A549 (cell line): Measurements from ENCODE around the gene TDRD12. TPM values are rescaled to one million over a fixed set of nuclear protein-coding genes. Genes with fewer than 3 reads are reported as not detected.

Experiments
- ATAC-seq, 2 experiments: fragments of 200-7000 bp in 1 of 2; fragments of >200 bp in 1 of 2; cut with Nextera tagmentation in 1 of 2; cut with Tn5 transposase in 1 of 2; 3 replicates each; pipeline versions ENCODE4 v1.8.0 to v1.9.1; 2018 to 2020; ENCODE audit warnings: mild to moderate bottlenecking in 1 of 2, moderate library complexity in 1 of 2
- CTCF ChIA-PET: fragments of 300-600 bp; sonication (Branson Sonifier 250); formaldehyde crosslinking; extraction: SDS; loops from one replicate; lab custom pipeline; 2021; ENCODE audit warnings: antibody characterized with exemption, inconsistent platforms; lab: Yijun Ruan, JAX
- POLR2A ChIA-PET: fragments of 350-600 bp; formaldehyde crosslinking; extraction: SDS; loops from one replicate; lab custom pipeline; 2021; ENCODE audit warnings: antibody characterized with exemption, inconsistent platforms; lab: Yijun Ruan, JAX
- DNase-seq, 2 experiments: peaks; one replicate each; pipeline versions ENCODE4 v3.0.0 to v3.0.0-alpha.2; 2011 to 2016; ENCODE audit warnings: low read depth in 1 of 2, low spot score in 1 of 2
- FAIRE-seq: peaks from 2 replicates; lab custom pipeline; 2011; peaks lifted over from hg19 to GRCh38; lab: Jason Lieb, UNC
- H3K27ac ChIP-seq, 2 experiments: fragments of >200 bp; sonication (Bioruptor Twin); formaldehyde crosslinking; 3 replicates each; pipeline ENCODE4 v1.5.1; 2016 to 2017
- H3K4me1 ChIP-seq: fragments of >200 bp; sonication (Bioruptor Twin); formaldehyde crosslinking; 3 replicates; pipeline ENCODE4 v1.6.1; 2016
- H3K4me2 ChIP-seq: fragments of >200 bp; sonication (Bioruptor Twin); formaldehyde crosslinking; 3 replicates; pipeline ENCODE4 v1.6.1; 2016
- H3K4me3 ChIP-seq: fragments of >200 bp; sonication (Bioruptor Twin); formaldehyde crosslinking; 3 replicates; pipeline ENCODE4 v1.5.1; 2016
- H3K9me3 ChIP-seq: fragments of >200 bp; sonication (Bioruptor Twin); formaldehyde crosslinking; 3 replicates; pipeline ENCODE4 v1.6.1; 2016
- CHD2 ChIP-seq: fragments of 150-350 bp; IDR thresholded peaks from 2 replicates; pipeline ENCODE4 v1.6.1; 2014; ENCODE audit warnings: low read length; ENCODE audit not compliant: partially characterized antibody
- EHF ChIP-seq: fragments of 250-450 bp; sonication (Bioruptor Pico); IDR thresholded peaks from 2 replicates; pipeline ENCODE4 v1.5.0; 2020; ENCODE audit warnings: mild to moderate bottlenecking
- EP300 ChIP-seq, 2 experiments: fragments of >200 bp; sonication (Bioruptor Twin); formaldehyde crosslinking; IDR thresholded peaks; 2 replicates in 1 of 2; 3 replicates in 1 of 2; pipeline ENCODE4 v1.6.1; 2016 to 2017
- ESRRA ChIP-seq: fragments of 150-350 bp; IDR thresholded peaks from 2 replicates; pipeline ENCODE4 v1.6.1; 2014; ENCODE audit warnings: mild to moderate bottlenecking, low read length, borderline replicate concordance
- HDAC2 ChIP-seq: fragments of 200-600 bp; sonication (generic); IDR thresholded peaks from 2 replicates; pipeline ENCODE4 v1.6.1; 2016
- HEYL ChIP-seq: fragments of 250-450 bp; sonication (Bioruptor Pico); IDR thresholded peaks from 2 replicates; pipeline ENCODE4 v1.8.0; 2021; ENCODE audit warnings: mild to moderate bottlenecking, moderate library complexity
- HOXA7 ChIP-seq: fragments of 250-450 bp; sonication (Bioruptor Pico); IDR thresholded peaks from 2 replicates; pipeline ENCODE4 v1.5.0; 2020; ENCODE audit warnings: mild to moderate bottlenecking, moderate library complexity
- HOXB5 ChIP-seq: fragments of 250-450 bp; sonication (Bioruptor Pico); IDR thresholded peaks from 2 replicates; pipeline ENCODE4 v1.5.0; 2020; ENCODE audit warnings: mild to moderate bottlenecking, moderate library complexity
- JUN ChIP-seq, 2 experiments: fragments of >200 bp; sonication (Bioruptor Twin); formaldehyde crosslinking; IDR thresholded peaks; 2 replicates in 1 of 2; 3 replicates in 1 of 2; pipeline ENCODE4 v1.6.1; 2016 to 2017
- KDM1A ChIP-seq: fragments of 200-600 bp; sonication (generic); IDR thresholded peaks from 2 replicates; pipeline ENCODE4 v1.6.1; 2016; ENCODE audit warnings: low read depth, mild to moderate bottlenecking
- KDM5A ChIP-seq: fragments of 200-600 bp; sonication (generic); IDR thresholded peaks from 2 replicates; pipeline ENCODE4 v1.6.1; 2016; ENCODE audit warnings: antibody characterized with exemption, mild to moderate bottlenecking
- MYC ChIP-seq: IDR thresholded peaks from 2 replicates; pipeline ENCODE4 v1.6.1; 2012; ENCODE audit warnings: mild to moderate bottlenecking, inconsistent platforms, low read length, improper control_type of control experiment, borderline replicate concordance
- NPAS2 ChIP-seq: fragments of 250-450 bp; sonication (Bioruptor Pico); IDR thresholded peaks from 2 replicates; pipeline ENCODE4 v1.8.0; 2022; ENCODE audit warnings: mild to moderate bottlenecking, moderate library complexity, borderline replicate concordance
- PHF8 ChIP-seq: fragments of 200-600 bp; sonication (generic); IDR thresholded peaks from 2 replicates; pipeline ENCODE4 v1.6.1; 2016; ENCODE audit warnings: low read depth, mild to moderate bottlenecking, antibody characterized with exemption, moderate library complexity, borderline replicate concordance
- POLR2A ChIP-seq: IDR thresholded peaks from 2 replicates; pipeline ENCODE4 v1.6.1; 2012; ENCODE audit warnings: mild to moderate bottlenecking, low read length
- RAD21 ChIP-seq, 2 experiments: fragments of >200 bp in 1 of 2; sonication (Bioruptor Twin) in 1 of 2; formaldehyde crosslinking in 1 of 2; IDR thresholded peaks in 1 of 2; conservative IDR thresholded peaks in 1 of 2; 2 replicates in 1 of 2; 3 replicates in 1 of 2; pipeline ENCODE4 v1.6.1; 2012 to 2018; ENCODE audit warnings: inconsistent platforms in 1 of 2
- RFX5 ChIP-seq: fragments of 450-650 bp; IDR thresholded peaks from 2 replicates; pipeline ENCODE4 v1.7.1; 2014; ENCODE audit warnings: antibody characterized with exemption, mild to moderate bottlenecking, moderate library complexity
- TP53 ChIP-seq: fragments of 250-450 bp; sonication (Bioruptor Pico); IDR thresholded peaks from 2 replicates; pipeline ENCODE4 v1.5.0; 2021; ENCODE audit warnings: mild to moderate bottlenecking, moderate library complexity
- ZFP36 ChIP-seq: fragments of 450-650 bp; IDR thresholded peaks from 2 replicates; pipeline ENCODE4 v1.6.1; 2014; ENCODE audit warnings: borderline replicate concordance; ENCODE audit not compliant: partially characterized antibody
- ZSCAN20 ChIP-seq: fragments of 250-450 bp; sonication (Bioruptor Pico); IDR thresholded peaks from 2 replicates; pipeline ENCODE4 v1.8.0; 2022; ENCODE audit warnings: mild to moderate bottlenecking, moderate library complexity
- WGBS: methylation state at CpG from one replicate; pipeline ENCODE4 v1.1.6; 2017; ENCODE audit errors: missing lambda C conversion rate; 5-methylcytosine and 5-hydroxymethylcytosine counted together
- polyA plus RNA-seq, 4 experiments: library from polyadenylated mRNA; depleted of rRNA in 3 of 4; stranded (reverse); fragments of >200 nt; fragmentation: RNase III in 1 of 4; extraction: RNeasy Plus Mini Kit Qiagen cat#74134 plus additional on column Dnase treatment in 1 of 4; gene quantifications; 2 replicates in 3 of 4; 3 replicates in 1 of 4; pipeline ENCODE4 v1.2.3, GENCODE V29; 2011 to 2017
- TF ChIP-seq, protein P1 (sequence below): IDR thresholded peaks from 2 replicates; pipeline ENCODE4 v1.6.1; 2012; ENCODE audit warnings: low read depth, borderline replicate concordance
- TF ChIP-seq, protein P2 (sequence below): IDR thresholded peaks from 2 replicates; pipeline ENCODE4 v1.6.1; 2012
- TF ChIP-seq, protein P3 (sequence below): IDR thresholded peaks from 2 replicates; pipeline ENCODE4 v1.6.1; 2012
- TF ChIP-seq, protein P4 (sequence below): fragments of 450-650 bp; IDR thresholded peaks from 2 replicates; pipeline ENCODE4 v1.6.1; 2014; ENCODE audit warnings: antibody characterized with exemption
- TF ChIP-seq, protein P5 (sequence below): fragments of 250-450 bp; sonication (Bioruptor Pico); IDR thresholded peaks from 2 replicates; pipeline ENCODE4 v1.5.0; 2020; ENCODE audit warnings: low read depth, mild to moderate bottlenecking, moderate library complexity
- TF ChIP-seq, protein P6 (sequence below): fragments of >200 bp; sonication (Bioruptor Twin); formaldehyde crosslinking; IDR thresholded peaks from 2 replicates; pipeline ENCODE4 v1.6.1; 2016
- TF ChIP-seq, protein P7 (sequence below): fragments of >200 bp; sonication (Bioruptor Twin); formaldehyde crosslinking; IDR thresholded peaks from 3 replicates; pipeline ENCODE4 v1.6.1; 2016
- TF ChIP-seq, protein P8 (sequence below): fragments of 150-350 bp; IDR thresholded peaks from 2 replicates; pipeline ENCODE4 v1.6.1; 2014; ENCODE audit warnings: low read depth, mild to moderate bottlenecking, low read length
- TF ChIP-seq, protein P9 (sequence below): fragments of 200-600 bp; sonication (generic); IDR thresholded peaks from 2 replicates; pipeline ENCODE4 v1.6.1; 2016; ENCODE audit warnings: antibody characterized with exemption, mild to moderate bottlenecking, moderate library complexity

Gene TDRD12
- polyA plus RNA-seq, 2 of the 4 experiments (the other 2 are of a cell fraction): 0.19 to 0.53 TPM

DNA sequence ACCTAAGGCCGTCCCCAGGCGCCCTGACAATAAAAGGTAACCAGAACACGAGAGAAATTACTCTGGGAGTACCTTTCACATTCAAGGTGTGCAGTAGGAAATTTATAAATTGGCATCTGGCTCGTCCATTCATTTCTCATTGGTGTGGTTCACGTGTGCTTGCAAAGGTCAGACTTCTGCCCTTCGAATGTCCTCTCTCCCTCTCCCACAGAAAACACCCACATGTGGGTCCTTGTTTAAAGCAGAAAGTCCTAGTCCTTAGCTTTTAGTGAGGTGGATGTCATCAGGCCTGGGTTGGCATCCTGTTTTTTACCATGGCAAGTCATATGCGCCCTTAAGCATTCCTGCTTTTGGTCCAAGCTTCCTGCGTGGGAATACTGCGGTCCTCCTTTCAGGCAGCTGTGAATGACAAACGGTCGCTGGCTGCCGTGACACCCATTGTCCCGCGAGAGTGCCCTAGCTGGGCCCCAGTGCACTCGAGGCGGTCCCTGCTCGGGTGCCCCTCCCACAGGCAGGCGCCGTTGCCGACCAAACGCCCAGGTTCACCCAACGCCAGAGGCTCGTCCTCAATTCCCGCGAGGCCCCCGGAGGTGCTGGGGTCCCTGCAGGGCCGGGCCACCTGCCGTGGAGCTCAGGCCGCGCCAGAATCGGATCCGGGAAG is 28.1 kb upstream of the TDRD12 start, which contains the start of gene NUDT19:
Gene NUDT19 (plus strand): TSS at position 531 of the 661 bp plus-strand sequence. CDS start 140 bp downstream, outside the sequence.
- DNase-seq: peak; percentile 94 to 98
- FAIRE-seq: peak; percentile 56
- H3K27ac ChIP-seq: peak within 1 kb of the TSS; percentile 77 to 94
- WGBS: 6% methylated on average over 32 of the region's 32 CpGs
- peak within 1 kb of the TSS; percentile 78 for H3K4me2 ChIP-seq
- peaks cover 5% of the 10 kb centered on the region; the same call in 1 of the 3 replicates for H3K9me3 ChIP-seq
- POLR2A ChIA-PET: interaction anchor here (0.5 to 1.8 kb wide), 12 partner anchors 9 to 486 kb away, joined by 3 to 24 read pairs (median 5); partner anchors contain the start of genes ANKRD27, CEP89, PDCD5 and RGS9BP
- peak; percentile 96 to 97 for ATAC-seq
- CTCF ChIA-PET: interaction anchor here (0.6 to 1.6 kb wide), 17 partner anchors 9 to 764 kb away, joined by 3 to 9 read pairs (median 4); partner anchors contain the start of genes ANKRD27 and RGS9BP
- H3K4me1 ChIP-seq: peaks cover 34% of the 10 kb centered on the region
- peak within 1 kb of the TSS; percentile 59 for H3K4me3 ChIP-seq
- TF ChIP-seq EP300 (IDR thresholded peaks at IDR 0.05): no peak
- TF ChIP-seq PHF8: no peak
- no peak for TF ChIP-seq HOXA7
- no peak for TF ChIP-seq HOXB5 (CRISPR knock-in tag)
- TF ChIP-seq, protein P1, sequence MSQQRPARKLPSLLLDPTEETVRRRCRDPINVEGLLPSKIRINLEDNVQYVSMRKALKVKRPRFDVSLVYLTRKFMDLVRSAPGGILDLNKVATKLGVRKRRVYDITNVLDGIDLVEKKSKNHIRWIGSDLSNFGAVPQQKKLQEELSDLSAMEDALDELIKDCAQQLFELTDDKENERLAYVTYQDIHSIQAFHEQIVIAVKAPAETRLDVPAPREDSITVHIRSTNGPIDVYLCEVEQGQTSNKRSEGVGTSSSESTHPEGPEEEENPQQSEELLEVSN: peak; percentile 75
- TF ChIP-seq RAD21 (conservative IDR thresholded peaks at IDR 0.05 in 1 of 2, IDR thresholded peaks at IDR 0.05 in 1 of 2): peak in 1 of 2 experiments; percentile 25; a peak in 1 of 5 replicates
- TF ChIP-seq RFX5: peak; percentile 54; the same call in 1 of the 2 replicates
- TF ChIP-seq, protein P2, sequence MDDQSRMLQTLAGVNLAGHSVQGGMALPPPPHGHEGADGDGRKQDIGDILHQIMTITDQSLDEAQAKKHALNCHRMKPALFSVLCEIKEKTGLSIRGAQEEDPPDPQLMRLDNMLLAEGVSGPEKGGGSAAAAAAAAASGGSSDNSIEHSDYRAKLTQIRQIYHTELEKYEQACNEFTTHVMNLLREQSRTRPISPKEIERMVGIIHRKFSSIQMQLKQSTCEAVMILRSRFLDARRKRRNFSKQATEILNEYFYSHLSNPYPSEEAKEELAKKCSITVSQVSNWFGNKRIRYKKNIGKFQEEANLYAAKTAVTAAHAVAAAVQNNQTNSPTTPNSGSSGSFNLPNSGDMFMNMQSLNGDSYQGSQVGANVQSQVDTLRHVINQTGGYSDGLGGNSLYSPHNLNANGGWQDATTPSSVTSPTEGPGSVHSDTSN: peak; percentile 66; the same call in 1 of the 2 replicates
- no peak; the same call in 1 of the 2 replicates for TF ChIP-seq MYC
- no peak for TF ChIP-seq ZFP36
- TF ChIP-seq, protein P3, sequence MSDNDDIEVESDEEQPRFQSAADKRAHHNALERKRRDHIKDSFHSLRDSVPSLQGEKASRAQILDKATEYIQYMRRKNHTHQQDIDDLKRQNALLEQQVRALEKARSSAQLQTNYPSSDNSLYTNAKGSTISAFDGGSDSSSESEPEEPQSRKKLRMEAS: peak; percentile 87
- no peak for TF ChIP-seq KDM1A
- no peak for TF ChIP-seq HEYL (CRISPR knock-in tag)
- no peak for TF ChIP-seq KDM5A
- TF ChIP-seq, protein P4, sequence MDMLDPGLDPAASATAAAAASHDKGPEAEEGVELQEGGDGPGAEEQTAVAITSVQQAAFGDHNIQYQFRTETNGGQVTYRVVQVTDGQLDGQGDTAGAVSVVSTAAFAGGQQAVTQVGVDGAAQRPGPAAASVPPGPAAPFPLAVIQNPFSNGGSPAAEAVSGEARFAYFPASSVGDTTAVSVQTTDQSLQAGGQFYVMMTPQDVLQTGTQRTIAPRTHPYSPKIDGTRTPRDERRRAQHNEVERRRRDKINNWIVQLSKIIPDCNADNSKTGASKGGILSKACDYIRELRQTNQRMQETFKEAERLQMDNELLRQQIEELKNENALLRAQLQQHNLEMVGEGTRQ: peak; percentile 1; the same call in 1 of the 2 replicates
- TF ChIP-seq EHF (CRISPR knock-in tag): no peak
- TF ChIP-seq POLR2A: peak; percentile 92
- TF ChIP-seq NPAS2: no peak
- no peak for TF ChIP-seq HDAC2
- TF ChIP-seq, protein P5, sequence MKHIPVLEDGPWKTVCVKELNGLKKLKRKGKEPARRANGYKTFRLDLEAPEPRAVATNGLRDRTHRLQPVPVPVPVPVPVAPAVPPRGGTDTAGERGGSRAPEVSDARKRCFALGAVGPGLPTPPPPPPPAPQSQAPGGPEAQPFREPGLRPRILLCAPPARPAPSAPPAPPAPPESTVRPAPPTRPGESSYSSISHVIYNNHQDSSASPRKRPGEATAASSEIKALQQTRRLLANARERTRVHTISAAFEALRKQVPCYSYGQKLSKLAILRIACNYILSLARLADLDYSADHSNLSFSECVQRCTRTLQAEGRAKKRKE (CRISPR knock-in tag): no peak
- TF ChIP-seq, protein P6, sequence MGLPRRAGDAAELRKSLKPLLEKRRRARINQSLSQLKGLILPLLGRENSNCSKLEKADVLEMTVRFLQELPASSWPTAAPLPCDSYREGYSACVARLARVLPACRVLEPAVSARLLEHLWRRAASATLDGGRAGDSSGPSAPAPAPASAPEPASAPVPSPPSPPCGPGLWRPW: no peak
- TF ChIP-seq TP53 (CRISPR knock-in tag): no peak
- peak in 1 of 2 experiments; percentile 95; a peak in 1 of 5 replicates for TF ChIP-seq JUN (IDR thresholded peaks at IDR 0.05)
- TF ChIP-seq, protein P7, sequence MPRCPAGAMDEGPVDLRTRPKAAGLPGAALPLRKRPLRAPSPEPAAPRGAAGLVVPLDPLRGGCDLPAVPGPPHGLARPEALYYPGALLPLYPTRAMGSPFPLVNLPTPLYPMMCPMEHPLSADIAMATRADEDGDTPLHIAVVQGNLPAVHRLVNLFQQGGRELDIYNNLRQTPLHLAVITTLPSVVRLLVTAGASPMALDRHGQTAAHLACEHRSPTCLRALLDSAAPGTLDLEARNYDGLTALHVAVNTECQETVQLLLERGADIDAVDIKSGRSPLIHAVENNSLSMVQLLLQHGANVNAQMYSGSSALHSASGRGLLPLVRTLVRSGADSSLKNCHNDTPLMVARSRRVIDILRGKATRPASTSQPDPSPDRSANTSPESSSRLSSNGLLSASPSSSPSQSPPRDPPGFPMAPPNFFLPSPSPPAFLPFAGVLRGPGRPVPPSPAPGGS: peak; percentile 96
- peak; percentile 55; the same call in 1 of the 2 replicates for TF ChIP-seq ESRRA
- TF ChIP-seq, protein P8, sequence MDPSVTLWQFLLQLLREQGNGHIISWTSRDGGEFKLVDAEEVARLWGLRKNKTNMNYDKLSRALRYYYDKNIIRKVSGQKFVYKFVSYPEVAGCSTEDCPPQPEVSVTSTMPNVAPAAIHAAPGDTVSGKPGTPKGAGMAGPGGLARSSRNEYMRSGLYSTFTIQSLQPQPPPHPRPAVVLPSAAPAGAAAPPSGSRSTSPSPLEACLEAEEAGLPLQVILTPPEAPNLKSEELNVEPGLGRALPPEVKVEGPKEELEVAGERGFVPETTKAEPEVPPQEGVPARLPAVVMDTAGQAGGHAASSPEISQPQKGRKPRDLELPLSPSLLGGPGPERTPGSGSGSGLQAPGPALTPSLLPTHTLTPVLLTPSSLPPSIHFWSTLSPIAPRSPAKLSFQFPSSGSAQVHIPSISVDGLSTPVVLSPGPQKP: no peak
- no peak for TF ChIP-seq ZSCAN20
- TF ChIP-seq, protein P9, sequence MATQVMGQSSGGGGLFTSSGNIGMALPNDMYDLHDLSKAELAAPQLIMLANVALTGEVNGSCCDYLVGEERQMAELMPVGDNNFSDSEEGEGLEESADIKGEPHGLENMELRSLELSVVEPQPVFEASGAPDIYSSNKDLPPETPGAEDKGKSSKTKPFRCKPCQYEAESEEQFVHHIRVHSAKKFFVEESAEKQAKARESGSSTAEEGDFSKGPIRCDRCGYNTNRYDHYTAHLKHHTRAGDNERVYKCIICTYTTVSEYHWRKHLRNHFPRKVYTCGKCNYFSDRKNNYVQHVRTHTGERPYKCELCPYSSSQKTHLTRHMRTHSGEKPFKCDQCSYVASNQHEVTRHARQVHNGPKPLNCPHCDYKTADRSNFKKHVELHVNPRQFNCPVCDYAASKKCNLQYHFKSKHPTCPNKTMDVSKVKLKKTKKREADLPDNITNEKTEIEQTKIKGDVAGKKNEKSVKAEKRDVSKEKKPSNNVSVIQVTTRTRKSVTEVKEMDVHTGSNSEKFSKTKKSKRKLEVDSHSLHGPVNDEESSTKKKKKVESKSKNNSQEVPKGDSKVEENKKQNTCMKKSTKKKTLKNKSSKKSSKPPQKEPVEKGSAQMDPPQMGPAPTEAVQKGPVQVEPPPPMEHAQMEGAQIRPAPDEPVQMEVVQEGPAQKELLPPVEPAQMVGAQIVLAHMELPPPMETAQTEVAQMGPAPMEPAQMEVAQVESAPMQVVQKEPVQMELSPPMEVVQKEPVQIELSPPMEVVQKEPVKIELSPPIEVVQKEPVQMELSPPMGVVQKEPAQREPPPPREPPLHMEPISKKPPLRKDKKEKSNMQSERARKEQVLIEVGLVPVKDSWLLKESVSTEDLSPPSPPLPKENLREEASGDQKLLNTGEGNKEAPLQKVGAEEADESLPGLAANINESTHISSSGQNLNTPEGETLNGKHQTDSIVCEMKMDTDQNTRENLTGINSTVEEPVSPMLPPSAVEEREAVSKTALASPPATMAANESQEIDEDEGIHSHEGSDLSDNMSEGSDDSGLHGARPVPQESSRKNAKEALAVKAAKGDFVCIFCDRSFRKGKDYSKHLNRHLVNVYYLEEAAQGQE: peak; percentile 86
- peak; percentile 90 for TF ChIP-seq CHD2
